Choroid plexus epithelial cell (primary cell): ENCODE measurements around the gene VGLL4.
"Not testable (repeated sequence)": the region's sequence is repeated elsewhere in the genome, so short reads cannot be mapped to it uniquely, and the experiment has no call there.

ENCODE experiments used
- DNase-seq: peaks from one replicate; pipeline ENCODE4 v3.0.0-alpha.2; 2010; ENCODE audit warnings: low read depth
- H3K4me3 ChIP-seq: 2 replicates; pipeline ENCODE4 v1.5.1; 2011; ENCODE audit warnings: low read depth, mild to moderate bottlenecking, control low read depth, low read length, moderate library complexity
- TF ChIP-seq, protein P1 (sequence below): conservative IDR thresholded peaks from 2 replicates; pipeline ENCODE4 v1.5.1; 2011; ENCODE audit warnings: low read depth, mild to moderate bottlenecking, control low read depth, inconsistent platforms, low read length, moderate library complexity

The VGLL4 gene, protein sequence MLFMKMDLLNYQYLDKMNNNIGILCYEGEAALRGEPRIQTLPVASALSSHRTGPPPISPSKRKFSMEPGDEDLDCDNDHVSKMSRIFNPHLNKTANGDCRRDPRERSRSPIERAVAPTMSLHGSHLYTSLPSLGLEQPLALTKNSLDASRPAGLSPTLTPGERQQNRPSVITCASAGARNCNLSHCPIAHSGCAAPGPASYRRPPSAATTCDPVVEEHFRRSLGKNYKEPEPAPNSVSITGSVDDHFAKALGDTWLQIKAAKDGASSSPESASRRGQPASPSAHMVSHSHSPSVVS

DNA sequence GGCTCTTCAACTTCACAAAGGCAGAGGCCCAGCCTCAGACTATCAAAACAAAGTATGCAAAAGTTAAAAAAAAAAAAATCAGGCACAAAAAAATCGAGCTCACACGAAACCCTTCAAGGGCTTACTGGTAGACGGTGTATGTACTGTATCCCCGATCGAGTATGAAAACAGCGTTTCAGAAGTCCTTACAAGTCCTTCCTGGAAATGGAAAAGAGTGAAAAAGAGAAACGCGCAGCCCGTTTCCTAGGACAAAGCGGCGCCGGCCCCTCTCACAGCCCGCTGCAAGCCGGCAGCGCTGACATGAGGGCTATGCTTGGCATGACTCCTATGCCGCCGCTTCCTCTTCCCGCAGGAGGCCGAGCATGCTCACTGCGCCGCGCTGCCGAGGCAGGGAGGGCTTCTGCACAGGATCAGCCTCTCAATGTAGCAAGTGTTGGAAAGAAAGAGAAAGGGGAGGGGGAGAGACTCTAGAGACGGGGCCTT, at the start of gene VGLL4:
Gene VGLL4 (minus strand): TSS at position 311 of the 483 bp plus-strand sequence. CDS start 397 bp downstream, outside the sequence.
- H3K4me3 ChIP-seq: peak within 1 kb of the TSS; percentile 76
- TF ChIP-seq, protein P1, sequence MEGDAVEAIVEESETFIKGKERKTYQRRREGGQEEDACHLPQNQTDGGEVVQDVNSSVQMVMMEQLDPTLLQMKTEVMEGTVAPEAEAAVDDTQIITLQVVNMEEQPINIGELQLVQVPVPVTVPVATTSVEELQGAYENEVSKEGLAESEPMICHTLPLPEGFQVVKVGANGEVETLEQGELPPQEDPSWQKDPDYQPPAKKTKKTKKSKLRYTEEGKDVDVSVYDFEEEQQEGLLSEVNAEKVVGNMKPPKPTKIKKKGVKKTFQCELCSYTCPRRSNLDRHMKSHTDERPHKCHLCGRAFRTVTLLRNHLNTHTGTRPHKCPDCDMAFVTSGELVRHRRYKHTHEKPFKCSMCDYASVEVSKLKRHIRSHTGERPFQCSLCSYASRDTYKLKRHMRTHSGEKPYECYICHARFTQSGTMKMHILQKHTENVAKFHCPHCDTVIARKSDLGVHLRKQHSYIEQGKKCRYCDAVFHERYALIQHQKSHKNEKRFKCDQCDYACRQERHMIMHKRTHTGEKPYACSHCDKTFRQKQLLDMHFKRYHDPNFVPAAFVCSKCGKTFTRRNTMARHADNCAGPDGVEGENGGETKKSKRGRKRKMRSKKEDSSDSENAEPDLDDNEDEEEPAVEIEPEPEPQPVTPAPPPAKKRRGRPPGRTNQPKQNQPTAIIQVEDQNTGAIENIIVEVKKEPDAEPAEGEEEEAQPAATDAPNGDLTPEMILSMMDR: peak; percentile 36
- peak; percentile 92 for DNase-seq

DNA sequence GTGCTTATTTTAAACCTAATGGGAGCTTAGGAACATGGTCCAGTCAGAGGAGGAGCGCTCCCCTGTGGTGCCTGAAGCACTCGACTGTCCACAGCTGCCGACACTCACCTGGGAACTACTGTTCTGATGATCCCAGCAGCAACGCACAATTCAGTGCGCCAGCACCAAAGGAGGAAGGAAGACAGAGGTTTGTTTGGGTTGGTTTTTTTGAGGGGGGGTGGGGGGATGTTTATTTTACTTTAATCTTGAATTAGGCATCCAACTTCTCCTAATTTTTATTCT, 48.8 kb upstream of the VGLL4 start:
- TF ChIP-seq, protein P1: no peak
- DNase-seq: no peak
- H3K4me3 ChIP-seq: no peak overlapping the region

DNA sequence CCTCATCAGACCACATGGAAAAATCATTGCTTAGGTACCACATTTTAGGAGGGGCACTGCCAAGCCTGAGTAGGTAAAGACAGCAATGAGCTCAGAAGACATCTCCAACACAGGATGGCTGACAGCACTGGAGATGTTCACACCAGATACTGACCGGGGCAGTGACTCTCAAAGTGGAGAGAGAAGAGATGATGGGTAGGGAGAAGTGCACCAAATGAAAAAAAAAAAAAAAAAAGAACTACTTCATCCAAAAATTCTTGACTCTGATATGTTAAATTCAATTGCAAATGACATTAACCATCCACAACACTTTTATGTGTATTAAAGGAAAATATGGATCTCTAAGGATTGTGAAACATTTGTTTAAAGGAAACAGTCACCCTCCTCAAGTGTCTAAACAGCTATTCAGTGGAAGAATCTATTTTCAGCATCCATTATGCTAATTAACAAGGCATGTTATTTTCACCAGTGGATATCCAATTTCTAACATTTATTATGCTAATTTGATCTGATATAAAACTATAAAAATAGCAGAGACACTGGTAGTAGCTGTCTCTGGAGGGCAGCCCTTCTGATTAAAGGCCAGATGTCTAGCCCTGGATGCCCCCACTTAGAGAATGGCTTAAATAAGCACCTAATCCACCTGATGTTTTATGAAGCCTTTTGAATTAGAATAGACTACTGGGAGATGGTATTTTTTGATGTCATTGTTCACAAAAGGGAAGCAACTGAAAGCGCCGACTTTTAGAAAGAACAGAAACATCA, 48.2 kb upstream of the VGLL4 start:
- no peak for DNase-seq
- TF ChIP-seq, protein P1: no peak
- H3K4me3 ChIP-seq: no peak overlapping the region

DNA sequence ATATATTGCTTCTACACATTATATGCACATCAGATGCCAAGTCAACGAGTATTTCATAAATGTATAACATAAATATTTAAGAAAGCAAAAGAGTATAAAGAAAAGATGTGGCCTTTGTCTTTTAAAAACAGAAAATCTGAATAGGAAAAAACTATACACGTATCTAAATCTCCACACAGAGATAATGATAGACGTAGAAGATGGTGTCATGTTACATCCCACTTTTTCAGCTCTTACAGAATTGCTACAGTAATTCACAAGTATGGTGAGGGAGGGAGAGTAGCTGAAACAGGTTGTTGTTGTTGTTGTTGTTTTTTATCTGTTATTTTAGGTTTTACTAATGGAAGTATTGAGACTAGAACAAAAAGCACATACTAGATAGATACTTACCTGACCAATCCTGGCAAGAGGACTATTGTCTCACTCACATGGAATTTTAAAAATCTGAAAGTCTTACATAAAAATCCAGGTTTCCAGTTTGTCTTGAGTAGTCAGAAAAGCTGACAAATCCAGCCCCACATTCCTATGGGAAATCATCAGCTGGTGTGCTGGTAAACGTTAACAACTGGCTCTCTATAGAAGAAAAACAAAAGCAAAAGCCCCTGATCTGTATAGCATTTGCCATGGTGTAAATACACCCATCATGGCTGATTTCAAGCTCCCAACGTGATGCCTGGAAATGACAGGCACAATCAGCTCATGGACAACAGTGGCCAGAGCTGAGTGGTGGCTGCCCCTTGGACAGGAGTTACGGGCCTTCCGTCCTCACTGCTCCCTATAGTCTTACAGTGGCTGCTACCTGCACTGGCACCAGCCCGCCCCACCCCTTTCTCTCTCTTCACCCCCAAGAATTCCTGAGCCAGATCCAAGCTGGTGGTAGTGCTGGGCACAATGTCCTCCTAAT, 47.4 kb upstream of the VGLL4 start:
- no peak overlapping the region for H3K4me3 ChIP-seq
- TF ChIP-seq, protein P1: no peak
- DNase-seq: peak; percentile 61

DNA sequence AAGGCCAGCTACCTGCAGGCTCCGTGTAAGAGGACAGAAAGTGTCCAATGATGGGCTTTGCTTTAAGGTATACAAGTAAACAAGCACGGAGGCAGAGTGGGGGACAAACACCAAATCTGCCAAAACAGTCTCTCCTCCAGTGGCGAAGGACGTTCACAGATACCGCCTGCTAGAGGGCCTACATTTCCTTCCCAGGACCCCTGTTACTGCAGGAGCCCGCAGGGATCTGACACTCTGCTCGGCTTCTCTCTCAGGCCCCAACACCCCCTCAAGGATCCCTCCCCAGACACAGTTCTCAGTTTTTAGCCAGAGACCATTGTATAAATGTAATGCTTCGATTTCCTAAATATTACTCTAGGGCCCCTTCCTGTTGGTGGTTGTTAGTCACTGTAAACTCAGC, 46.0 kb upstream of the VGLL4 start:
- TF ChIP-seq, protein P1: no peak
- no peak overlapping the region for H3K4me3 ChIP-seq
- no peak for DNase-seq

DNA sequence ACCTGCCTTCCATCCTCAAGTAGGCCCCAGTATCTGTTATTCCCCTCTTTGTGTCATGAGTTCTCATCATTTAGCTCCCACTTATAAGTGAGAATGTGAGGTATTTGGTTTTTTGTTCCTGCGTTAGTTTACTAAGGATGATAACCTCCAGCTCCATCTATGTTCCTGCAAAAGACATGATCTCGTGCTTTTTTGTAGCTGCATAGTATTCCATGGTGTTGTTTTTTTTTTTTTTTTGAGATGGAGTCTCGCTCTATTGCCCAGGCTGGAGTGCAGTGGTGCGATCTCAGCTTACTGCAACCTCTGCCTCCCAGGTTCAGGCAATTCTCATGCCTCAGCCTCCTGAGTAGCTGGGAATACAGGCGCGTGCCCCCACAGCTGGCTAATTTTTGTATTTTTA, 41.3 kb upstream of the VGLL4 start:
- not testable (repeated sequence) for DNase-seq, H3K4me3 ChIP-seq

DNA sequence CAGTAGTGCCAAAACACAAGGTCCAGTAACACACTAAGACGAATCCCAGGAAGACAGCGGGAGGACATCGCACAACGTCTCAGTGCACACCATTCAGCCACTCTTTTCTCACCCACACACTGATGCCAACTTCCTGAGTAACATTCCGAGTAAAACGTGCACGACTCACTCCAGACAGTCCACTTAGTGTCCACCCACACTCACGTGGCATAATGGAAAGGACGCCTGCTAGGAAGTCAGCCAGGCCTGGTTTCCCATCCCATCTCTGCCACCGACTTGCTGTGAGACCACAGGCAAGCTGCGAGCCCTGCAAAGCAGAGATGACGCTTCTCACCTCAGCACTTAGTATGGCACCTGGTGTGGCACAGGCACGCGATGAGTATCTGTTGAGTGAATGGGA, 36.8 kb upstream of the VGLL4 start:
- TF ChIP-seq, protein P1: no peak
- DNase-seq: no peak

More for the DNA sequence above, 36.8 kb upstream of the VGLL4 start:
- no peak overlapping the region for H3K4me3 ChIP-seq
